Trophoblast cell (in vitro differentiated cells and primary cell): ENCODE measurements around the gene VPS8.

Source experiments
- DNase-seq, 2 donors: peaks; one replicate each; pipeline ENCODE4 v3.0.0-alpha.2; 2016
- H2AFZ ChIP-seq: 2 replicates; pipeline ENCODE4 v1.6.1; 2013; ENCODE audit warnings: low read length, moderate library complexity, mild to moderate bottlenecking; ENCODE audit not compliant: insufficient read depth, poor library complexity
- H2AK5ac ChIP-seq: 2 replicates; pipeline ENCODE4 v1.6.1; 2013; ENCODE audit warnings: mild to moderate bottlenecking, low read length
- H2BK120ac ChIP-seq: 2 replicates; pipeline ENCODE4 v1.6.1; 2013; ENCODE audit warnings: low read length, mild to moderate bottlenecking, moderate library complexity; ENCODE audit not compliant: insufficient read depth, poor library complexity
- H2BK12ac ChIP-seq: 2 replicates; pipeline ENCODE4 v1.6.1; 2013; ENCODE audit warnings: mild to moderate bottlenecking, low read length, moderate library complexity
- H2BK5ac ChIP-seq: 2 replicates; pipeline ENCODE4 v1.6.1; 2013; ENCODE audit warnings: low read length, low read depth, moderate library complexity, mild to moderate bottlenecking; ENCODE audit not compliant: poor library complexity
- H3K14ac ChIP-seq: 2 replicates; pipeline ENCODE4 v1.6.1; 2013; ENCODE audit warnings: mild to moderate bottlenecking, low read length
- H3K18ac ChIP-seq: 2 replicates; pipeline ENCODE4 v1.6.1; 2013; ENCODE audit warnings: mild to moderate bottlenecking, low read length
- H3K23ac ChIP-seq: 2 replicates; pipeline ENCODE4 v1.6.1; 2013; ENCODE audit warnings: low read length
- H3K27ac ChIP-seq: 2 replicates; pipeline ENCODE4 v1.5.1; 2013; ENCODE audit warnings: low read depth, mild to moderate bottlenecking, inconsistent platforms, low read length, moderate library complexity
- H3K27me3 ChIP-seq: 2 replicates; pipeline ENCODE4 v1.6.1; 2013; ENCODE audit warnings: inconsistent platforms, mild to moderate bottlenecking, low read length, moderate library complexity; ENCODE audit not compliant: insufficient read depth
- H3K36me3 ChIP-seq, 2 experiments: 1 replicate in 1 of 2; 2 replicates in 1 of 2; pipeline ENCODE4 v1.6.1; 2013; ENCODE audit warnings: low read length in 2 of 2, mild to moderate bottlenecking in 2 of 2, moderate library complexity in 1 of 2; ENCODE audit not compliant: insufficient read depth in 2 of 2, control insufficient read depth in 1 of 2
- H3K4ac ChIP-seq: 2 replicates; pipeline ENCODE4 v1.6.1; 2013; ENCODE audit warnings: low read depth, mild to moderate bottlenecking, low read length, moderate library complexity
- H3K4me1 ChIP-seq, 2 experiments: 1 replicate in 1 of 2; 2 replicates in 1 of 2; pipeline ENCODE4 v1.6.1; 2013; ENCODE audit warnings: low read length in 2 of 2, mild to moderate bottlenecking in 2 of 2, moderate library complexity in 1 of 2; ENCODE audit not compliant: insufficient read depth in 2 of 2, control insufficient read depth in 1 of 2
- H3K4me2 ChIP-seq: 2 replicates; pipeline ENCODE4 v1.6.1; 2013; ENCODE audit warnings: inconsistent platforms, mild to moderate bottlenecking, low read length, moderate library complexity
- H3K4me3 ChIP-seq: 2 replicates; pipeline ENCODE4 v1.5.1; 2013; ENCODE audit warnings: mild to moderate bottlenecking, low read depth, low read length, inconsistent platforms
- H3K79me1 ChIP-seq: one replicate; pipeline ENCODE4 v1.6.1; 2013; ENCODE audit warnings: low read length
- H3K79me2 ChIP-seq: 2 replicates; pipeline ENCODE4 v1.6.1; 2013; ENCODE audit warnings: low read length, mild to moderate bottlenecking; ENCODE audit not compliant: control insufficient read depth, insufficient read depth, poor library complexity
- H3K9ac ChIP-seq: 2 replicates; pipeline ENCODE4 v1.6.1; 2013; ENCODE audit warnings: mild to moderate bottlenecking, low read length
- H3K9me3 ChIP-seq: 2 replicates; pipeline ENCODE4 v1.6.1; 2013; ENCODE audit warnings: low read depth, mild to moderate bottlenecking, control low read depth, inconsistent platforms, low read length; ENCODE audit not compliant: insufficient read depth
- H4K12ac ChIP-seq: 2 replicates; pipeline ENCODE4 v1.6.1; 2013; ENCODE audit warnings: low read depth, mild to moderate bottlenecking, low read length, moderate library complexity
- H4K8ac ChIP-seq: 2 replicates; pipeline ENCODE4 v1.6.1; 2013; ENCODE audit warnings: low read depth, mild to moderate bottlenecking, low read length, moderate library complexity
- H4K91ac ChIP-seq: one replicate; pipeline ENCODE4 v1.6.1; 2013; ENCODE audit warnings: low read depth, mild to moderate bottlenecking, low read length, moderate library complexity
- WGBS: extraction: QIAGEN DNeasy Blood & Tissue Kit; methylation state at CpG from one replicate; pipeline ENCODE4 v1.1.7; 2013; ENCODE audit warnings: missing lambda C conversion rate; ENCODE audit not compliant: insufficient read length, insufficient coverage; ENCODE audit errors: extremely low coverage; 5-methylcytosine and 5-hydroxymethylcytosine counted together

VPS8 gene

GRCh38 chr3:184889312-184889904 lies 77.4 kb downstream of the VPS8 start:
- Histone ChIP-seq H3K9ac (no peak overlapping the region), H3K79me1 (no peaks in the 10 kb centered on the region), H2AK5ac (no peak overlapping the region), H3K9me3 (no peaks in the 10 kb centered on the region), H2BK120ac (no peak overlapping the region), H4K91ac (no peak overlapping the region), H2AFZ (no peak overlapping the region), H4K12ac (no peak overlapping the region), H4K8ac (no peak overlapping the region), H3K4me1 (peaks cover 0 to 4% of the 10 kb centered on the region in 2 experiments), H3K14ac (no peak overlapping the region), H3K23ac (no peak overlapping the region), H2BK12ac (no peak overlapping the region), H3K36me3 (no peaks in the 10 kb centered on the region), H2BK5ac (no peak overlapping the region), H3K4ac (no peak overlapping the region), H3K27me3 (no peaks in the 10 kb centered on the region), H3K79me2 (no peaks in the 10 kb centered on the region), H3K4me3 (no peak overlapping the region), H3K27ac (no peak overlapping the region), H3K18ac (no peak overlapping the region), H3K4me2 (peak overlapping the region; percentile 7)
- no CpG with 5 or more reads among the region's 6 CpGs for WGBS
- DNase-seq = peak in 1 of 2 donors; percentile 44

- WGBS = no CpG with 5 or more reads among the region's 1 CpG
- Histone ChIP-seq H2BK120ac (no peak overlapping the region), H4K8ac (no peak overlapping the region), H3K9me3 (no peaks in the 10 kb centered on the region), H3K18ac (no peak overlapping the region), H4K91ac (no peak overlapping the region), H3K79me1 (no peaks in the 10 kb centered on the region), H3K36me3 (no peaks in the 10 kb centered on the region), H4K12ac (no peak overlapping the region), H3K4me3 (no peak overlapping the region), H2BK12ac (no peak overlapping the region), H3K27ac (no peak overlapping the region), H3K9ac (no peak overlapping the region), H2BK5ac (no peak overlapping the region), H2AK5ac (no peak overlapping the region), H3K4me2 (no peak overlapping the region), H3K27me3 (no peaks in the 10 kb centered on the region), H3K4me1 (peaks cover 0 to 4% of the 10 kb centered on the region in 2 experiments), H3K4ac (no peak overlapping the region), H2AFZ (no peak overlapping the region), H3K23ac (no peak overlapping the region), H3K79me2 (no peaks in the 10 kb centered on the region), H3K14ac (no peak overlapping the region)
- DNase-seq = no peak
These were observed 82.1 kb downstream of the VPS8 start for GRCh38 chr3:184894051-184894450.

- no peak overlapping the region for H3K27ac ChIP-seq
- H3K36me3 ChIP-seq = no peaks in the 10 kb centered on the region
- H2BK5ac ChIP-seq = no peak overlapping the region
- no peaks in the 10 kb centered on the region for H3K27me3 ChIP-seq
- no peak overlapping the region for H3K9ac ChIP-seq
- H3K23ac ChIP-seq = no peak overlapping the region
- no peaks in the 10 kb centered on the region for H3K9me3 ChIP-seq
- H4K91ac ChIP-seq = no peak overlapping the region
- no peak overlapping the region for H3K4ac ChIP-seq
- no peak for DNase-seq
- no peak overlapping the region for H3K4me2 ChIP-seq
- H3K79me2 ChIP-seq = no peaks in the 10 kb centered on the region
- H3K18ac ChIP-seq = no peak overlapping the region
- no peak overlapping the region for H4K8ac ChIP-seq
- no peak overlapping the region for H2BK12ac ChIP-seq
- no peaks in the 10 kb centered on the region for H3K4me1 ChIP-seq
- H3K4me3 ChIP-seq = no peak overlapping the region
- H4K12ac ChIP-seq = no peak overlapping the region
- no peak overlapping the region for H2BK120ac ChIP-seq
- no CpG with 5 or more reads among the region's 4 CpGs for WGBS
- H3K14ac ChIP-seq = no peak overlapping the region
- H2AFZ ChIP-seq = no peak overlapping the region
- no peaks in the 10 kb centered on the region for H3K79me1 ChIP-seq
- H2AK5ac ChIP-seq = no peak overlapping the region
These were observed 83.4 kb downstream of the VPS8 start for GRCh38 chr3:184895350-184895749.

- H3K27ac ChIP-seq = no peak overlapping the region
- H3K14ac ChIP-seq = no peak overlapping the region
- no peak overlapping the region for H4K91ac ChIP-seq
- H3K27me3 ChIP-seq = no peaks in the 10 kb centered on the region
- H3K9me3 ChIP-seq = no peaks in the 10 kb centered on the region
- H4K12ac ChIP-seq = no peak overlapping the region
- no peak overlapping the region for H3K4me3 ChIP-seq
- no peak for DNase-seq
- no peak overlapping the region for H2BK12ac ChIP-seq
- H3K4me2 ChIP-seq = no peak overlapping the region
- H2AK5ac ChIP-seq = no peak overlapping the region
- no peak overlapping the region for H3K4ac ChIP-seq
- H3K79me2 ChIP-seq = no peaks in the 10 kb centered on the region
- H3K79me1 ChIP-seq = no peaks in the 10 kb centered on the region
- H4K8ac ChIP-seq = no peak overlapping the region
- no peak overlapping the region for H2BK5ac ChIP-seq
- WGBS = no CpG with 5 or more reads among the region's 2 CpGs
- H3K9ac ChIP-seq = no peak overlapping the region
- H3K18ac ChIP-seq = no peak overlapping the region
- no peak overlapping the region for H3K23ac ChIP-seq
- H2AFZ ChIP-seq = no peak overlapping the region
- H3K4me1 ChIP-seq = no peaks in the 10 kb centered on the region
- H3K36me3 ChIP-seq = no peaks in the 10 kb centered on the region
- H2BK120ac ChIP-seq = no peak overlapping the region
These were observed 84.4 kb downstream of the VPS8 start for GRCh38 chr3:184896336-184896735.
